Panc1 (cell line): Measurements from ENCODE around the gene PDK2. TPM values are rescaled to one million over a fixed set of nuclear protein-coding genes. Genes with fewer than 3 reads are reported as not detected.
A peak's percentile ranks its signal among the peaks of the same experiment; 100 is the strongest.

ENCODE experiments used
- ATAC-seq: fragments of 200-7000 bp; cut with Tn5 transposase; 2 replicates; pipeline ENCODE4 v1.9.1; 2020; ENCODE audit warnings: mild to moderate bottlenecking, moderate library complexity
- BruUV-seq: library from RNA; stranded (reverse); fragments of 400-500 nt; replicated peaks from 2 replicates; lab custom pipeline; 2021; lab: Mats Ljungman, UMichigan
- CTCF ChIA-PET: fragments of 300-600 bp; sonication (Branson Sonifier 250); formaldehyde crosslinking; loops from one replicate; lab custom pipeline; 2022; ENCODE audit warnings: antibody characterized with exemption; lab: Charles Lee
- POLR2A ChIA-PET: fragments of 300-600 bp; sonication (Branson Sonifier 250); formaldehyde crosslinking; loops from one replicate; lab custom pipeline; 2022; ENCODE audit warnings: antibody characterized with exemption; lab: Charles Lee
- DNase-seq: peaks from one replicate; pipeline ENCODE4 v3.0.0-alpha.2; 2010; ENCODE audit warnings: low read depth, low spot score
- H3K27ac ChIP-seq: 2 replicates; pipeline ENCODE4 v1.5.1; 2011; ENCODE audit warnings: mild to moderate bottlenecking, low read length, inconsistent platforms
- H3K27me3 ChIP-seq: fragments of 200-500 bp; sonication (Bioruptor generic); 2 replicates; pipeline ENCODE4 v1.6.0; 2014; ENCODE audit warnings: low read length, inconsistent platforms; ENCODE audit not compliant: control insufficient read depth, insufficient read depth
- H3K36me3 ChIP-seq: fragments of 200-500 bp; sonication (Bioruptor generic); 2 replicates; pipeline ENCODE4 v1.5.1; 2014; ENCODE audit warnings: inconsistent platforms, mild to moderate bottlenecking, low read length, moderate library complexity; ENCODE audit not compliant: control insufficient read depth, insufficient read depth
- H3K4me1 ChIP-seq: 2 replicates; pipeline ENCODE4 v1.5.1; 2011; ENCODE audit warnings: inconsistent platforms, mild to moderate bottlenecking, low read length, moderate library complexity; ENCODE audit not compliant: control insufficient read depth, insufficient read depth
- H3K4me3 ChIP-seq, 2 experiments: 2 replicates each; pipeline ENCODE4 v1.5.1; 2011 to 2012; ENCODE audit warnings: low read depth in 2 of 2, low read length in 2 of 2, mild to moderate bottlenecking in 2 of 2, inconsistent platforms in 1 of 2, moderate library complexity in 1 of 2
- H3K9me3 ChIP-seq: fragments of 200-500 bp; sonication (Bioruptor generic); 2 replicates; pipeline ENCODE4 v1.5.1; 2014; ENCODE audit warnings: low read depth, mild to moderate bottlenecking, inconsistent platforms, low read length, moderate library complexity; ENCODE audit not compliant: control insufficient read depth, insufficient read depth
- CTCF ChIP-seq: fragments of 450-650 bp; IDR thresholded peaks from 2 replicates; pipeline ENCODE4 v1.5.1; 2017; ENCODE audit warnings: mild to moderate bottlenecking
- POLR2AphosphoS5 ChIP-seq: IDR thresholded peaks from 2 replicates; pipeline ENCODE4 v1.6.1; 2012; ENCODE audit warnings: mild to moderate bottlenecking, low read depth, low read length, moderate library complexity
- REST ChIP-seq, 2 experiments: IDR thresholded peaks; 2 replicates each; pipeline ENCODE4 v1.6.1; 2011 to 2012; ENCODE audit warnings: low read depth in 2 of 2, control low read depth in 1 of 2, low read length in 1 of 2, mild to moderate bottlenecking in 1 of 2, moderate library complexity in 1 of 2; ENCODE audit not compliant: insufficient read depth in 1 of 2
- SIN3A ChIP-seq: IDR thresholded peaks from 2 replicates; pipeline ENCODE4 v1.6.1; 2012; ENCODE audit warnings: low read depth, mild to moderate bottlenecking, low read length, moderate library complexity, borderline replicate concordance; ENCODE audit not compliant: insufficient read depth
- TCF7L2 ChIP-seq: IDR thresholded peaks from 2 replicates; pipeline ENCODE4 v1.6.1; 2011; ENCODE audit warnings: mild to moderate bottlenecking, low read depth, low read length, inconsistent platforms
- in situ Hi-C: cut with HindIII; loops from 2 replicates; pipeline ENCODE4 v1.10.0; 2016; ENCODE audit warnings: low sequenced_read_pairs, low pct_unique_long_range_greater_than_20kb
- intact Hi-C: fragments of 100-400 bp; cut with micrococcal nuclease; formaldehyde crosslinking; loops from one replicate; pipeline ENCODE4 v1.10.0; 2022; ENCODE audit not compliant: unreplicated experiment
- total RNA-seq: library from RNA; stranded (reverse); gene quantifications from one replicate; pipeline ENCODE4 v1.2.1, GENCODE V29; 2021; ENCODE audit not compliant: unreplicated experiment

The PDK2 gene
- total RNA-seq, 1 experiment from 2014 or later: 46.0 TPM

GRCh38 chr17:50130559-50131305 lies 35.6 kb downstream of the PDK2 start:
- no peaks in the 10 kb centered on the region; the same call in 1 of the 2 replicates for H3K36me3 ChIP-seq
- no peak overlapping the region for H3K27ac ChIP-seq
- POLR2A ChIA-PET: interaction anchor here (0.6 kb wide), 1 partner anchor 8 kb away, joined by 4 read pairs; no protein-coding TSS in a partner anchor
- in situ Hi-C loops: no loop called here
- H3K27me3 ChIP-seq: no peaks in the 10 kb centered on the region
- TF ChIP-seq TCF7L2: no peak
- no peak for TF ChIP-seq SIN3A
- no peak for TF ChIP-seq POLR2AphosphoS5
- TF ChIP-seq REST (IDR thresholded peaks at IDR 0.05; ENCODE audit: insufficient read depth in 1 of 2, low read depth in 2 of 2, low read length in 1 of 2): no peak
- no peak for TF ChIP-seq CTCF
- ATAC-seq: peak; percentile 5; the same call in 1 of the 2 replicates
- CTCF ChIA-PET: interaction anchor here (0.6 to 1.5 kb wide), 4 partner anchors 15 to 202 kb away, joined by 3 to 9 read pairs (median 6); no protein-coding TSS in a partner anchor
- intact Hi-C loops: no loop called here
- no TSS peak for BruUV-seq
- DNase-seq: no peak
- peak overlapping the region; percentile 45 to 56; a peak in 3 of 4 replicates for H3K4me3 ChIP-seq
- H3K9me3 ChIP-seq: no peaks in the 10 kb centered on the region
- H3K4me1 ChIP-seq: peaks cover 26% of the 10 kb centered on the region

GRCh38 chr17:50132104-50132794 lies 37.1 kb downstream of the PDK2 start:
- intact Hi-C loops (no loop called here), in situ Hi-C loops (no loop called here)
- DNase-seq: no peak
- CTCF ChIA-PET: interaction anchor here (1.1 kb wide), 1 partner anchor 38 kb away, joined by 4 read pairs; no protein-coding TSS in a partner anchor
- Histone ChIP-seq H3K27ac (no peak overlapping the region), H3K9me3 (no peaks in the 10 kb centered on the region), H3K27me3 (no peaks in the 10 kb centered on the region), H3K4me1 (peaks cover 26% of the 10 kb centered on the region), H3K36me3 (no peaks in the 10 kb centered on the region; the same call in 1 of the 2 replicates), H3K4me3 (no peak overlapping the region)
- BruUV-seq: no TSS peak
- POLR2A ChIA-PET: interaction anchor here (0.6 to 1.1 kb wide), 4 partner anchors 9 to 224 kb away, joined by 3 read pairs; no protein-coding TSS in a partner anchor
- ATAC-seq: no peak
- no peak for TF ChIP-seq SIN3A
- peak; percentile 24; the same call in 1 of the 2 replicates for TF ChIP-seq POLR2AphosphoS5
- no peak for TF ChIP-seq TCF7L2
